Stimulated activated CD8-positive, alpha-beta memory T cell treated with anti-CD3 and anti-CD28 coated beads, Interleukin-7, amount 100 ng/mL, for 48 hours (primary cell): ENCODE results near the gene PAFAH2.
"Not testable (repeated sequence)": the region's sequence is repeated elsewhere in the genome, so short reads cannot be mapped to it uniquely, and the experiment has no call there.

Experiments
- DNase-seq, 2 donors: peaks; one replicate each; pipeline ENCODE4 v3.0.0-alpha.2; 2020; ENCODE audit warnings: low read depth in 1 of 2; ENCODE audit errors: extremely low read depth in 1 of 2

Gene PAFAH2

DNA sequence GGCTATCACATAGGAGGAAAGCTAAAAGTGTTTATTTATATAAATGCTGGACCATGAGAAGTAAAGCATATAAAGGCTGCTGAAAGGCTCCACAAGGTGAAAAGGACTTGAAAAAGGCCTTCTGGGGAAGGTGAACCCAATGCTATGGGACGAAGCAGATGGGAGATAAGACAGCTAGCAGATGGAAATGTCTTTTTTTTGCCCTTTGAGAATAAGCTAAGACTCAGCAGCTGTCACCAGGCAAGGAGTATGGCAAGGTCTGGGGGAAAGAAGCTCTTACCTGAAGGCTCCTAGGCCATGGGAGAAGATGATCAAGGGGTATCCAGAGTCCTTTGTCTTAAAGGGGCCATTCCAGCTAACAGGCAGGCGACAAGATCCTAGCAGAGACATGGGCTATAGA, 9.9 kb downstream of the PAFAH2 start:
- no peak for DNase-seq

DNA sequence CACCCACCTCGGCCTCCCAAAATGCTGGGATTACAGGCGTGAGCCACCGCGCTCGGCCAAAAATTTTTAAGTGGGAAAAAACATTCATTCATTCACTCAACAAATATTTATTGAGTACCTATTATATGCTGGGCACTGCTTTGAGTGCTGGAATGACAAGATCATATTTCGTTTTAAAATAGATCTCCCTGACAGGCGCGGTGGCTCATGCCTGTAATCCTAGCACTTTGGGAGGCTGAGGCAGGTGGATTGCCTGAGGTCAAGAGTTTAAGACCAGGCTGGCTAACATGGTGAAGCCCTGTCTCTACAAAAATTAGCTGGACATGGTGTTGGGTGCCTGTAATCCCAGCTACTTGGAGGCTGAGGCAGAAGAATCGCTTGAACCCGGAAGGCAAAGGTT, 11.1 kb downstream of the PAFAH2 start:
- not testable (repeated sequence) for DNase-seq

DNA sequence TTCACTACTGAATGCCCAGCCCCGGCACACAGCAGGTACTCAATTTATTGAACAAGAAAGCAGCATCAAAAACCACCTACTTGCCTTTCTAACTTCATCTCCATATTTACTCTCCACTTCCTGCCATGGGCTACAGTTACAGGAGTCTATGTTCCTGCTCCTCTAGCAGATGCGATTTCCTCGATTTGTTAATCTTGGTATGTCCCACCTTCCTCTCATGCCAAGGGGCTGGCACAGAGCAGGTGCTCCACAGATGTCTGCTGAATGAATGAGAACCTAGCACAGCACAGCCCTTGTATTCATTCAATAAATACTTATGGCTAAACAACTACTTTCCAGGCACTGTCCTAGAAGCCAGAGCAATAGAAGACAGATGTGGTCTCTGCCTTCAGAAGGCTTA, 12.2 kb downstream of the PAFAH2 start:
- no peak for DNase-seq

DNA sequence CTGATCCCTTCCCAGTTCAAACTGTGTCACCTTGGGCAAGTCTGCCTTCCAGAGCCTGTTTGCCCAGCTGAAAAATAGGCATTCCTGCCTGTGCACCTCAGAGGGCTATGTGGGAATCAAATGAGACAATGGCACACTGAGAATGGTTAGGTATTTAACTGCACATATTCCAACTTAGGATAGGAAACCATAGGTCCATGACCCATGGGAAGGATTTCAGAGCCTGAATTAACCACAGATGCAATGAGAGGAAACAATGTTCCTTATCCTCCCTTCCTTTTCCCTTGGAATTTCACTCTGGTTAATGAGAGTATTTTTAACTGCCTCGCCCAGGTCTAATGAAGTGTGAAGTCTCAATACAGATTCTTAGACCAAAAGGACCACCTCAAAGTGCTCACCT, 12.7 kb downstream of the PAFAH2 start:
- no peak for DNase-seq

GRCh38 chr1:25979210-25979609, 18.7 kb downstream of the PAFAH2 start:
- no peak for DNase-seq

DNA sequence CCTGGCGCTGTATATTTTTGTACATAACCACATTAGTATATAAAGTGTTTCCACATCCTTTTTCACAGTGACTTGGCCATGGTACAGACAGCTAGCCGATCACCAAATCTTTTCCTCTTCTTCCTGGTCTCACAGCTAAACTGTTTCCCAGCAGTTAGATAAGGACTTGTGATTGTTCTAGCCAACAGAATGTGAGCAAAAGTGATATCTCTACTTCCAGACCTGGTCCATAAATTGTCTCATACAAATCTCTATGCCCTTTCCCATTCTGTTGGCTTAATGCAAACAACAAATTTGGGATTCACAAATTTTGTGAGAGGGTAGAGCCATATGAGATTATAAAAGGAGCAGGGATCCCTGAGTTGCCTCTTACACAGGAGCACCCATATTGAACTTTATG, 19.5 kb downstream of the PAFAH2 start:
- no peak for DNase-seq

GRCh38 chr1:25977801-25978200, 20.1 kb downstream of the PAFAH2 start:
- no peak for DNase-seq

- DNase-seq: no peak
Measured at GRCh38 chr1:25973610-25974321, 24.1 kb downstream of the PAFAH2 start.

DNA sequence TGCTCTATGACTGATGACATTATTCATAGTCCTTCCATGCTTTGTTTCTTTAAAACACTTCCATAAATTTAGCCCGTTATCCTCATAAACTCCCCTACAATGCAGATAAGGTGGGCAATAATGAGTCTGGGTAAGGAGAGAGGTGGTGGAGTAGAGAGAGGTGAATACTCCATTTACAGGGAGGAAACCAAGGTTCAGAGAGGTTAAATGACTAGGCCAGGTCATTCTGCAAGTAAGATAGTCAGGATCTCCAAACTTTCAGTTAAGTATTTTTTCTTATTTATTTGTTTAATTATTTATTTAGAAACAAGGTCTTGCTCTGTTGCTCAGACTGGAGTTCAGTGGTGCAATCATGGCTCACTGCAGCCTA, 26.1 kb downstream of the PAFAH2 start:
- no peak for DNase-seq

- DNase-seq: no peak
Measured at GRCh38 chr1:25971066-25971810, 26.6 kb downstream of the PAFAH2 start.

DNA sequence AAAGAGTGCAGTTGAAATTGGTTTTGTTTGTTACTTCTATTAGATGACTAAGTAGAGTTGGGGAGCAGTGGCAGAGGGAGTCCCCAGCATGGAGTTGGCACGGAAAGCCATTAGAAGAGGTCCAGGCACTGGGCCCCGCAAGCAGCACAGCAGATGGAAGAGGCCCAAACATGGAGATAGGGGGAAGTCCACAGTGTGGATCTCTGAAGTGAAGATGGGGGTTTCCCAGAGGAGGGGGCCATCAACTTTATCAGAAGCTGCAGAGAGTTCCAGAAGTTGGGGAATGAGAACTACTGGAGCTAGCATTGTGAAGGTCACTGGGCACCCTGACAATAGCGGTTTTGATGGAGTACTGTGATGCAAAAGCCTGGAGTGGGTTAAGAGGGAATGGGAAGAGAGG, 30.6 kb downstream of the PAFAH2 start:
- no peak for DNase-seq

- DNase-seq: no peak
Measured at GRCh38 chr1:25959611-25960010, 38.3 kb downstream of the PAFAH2 start.

DNA sequence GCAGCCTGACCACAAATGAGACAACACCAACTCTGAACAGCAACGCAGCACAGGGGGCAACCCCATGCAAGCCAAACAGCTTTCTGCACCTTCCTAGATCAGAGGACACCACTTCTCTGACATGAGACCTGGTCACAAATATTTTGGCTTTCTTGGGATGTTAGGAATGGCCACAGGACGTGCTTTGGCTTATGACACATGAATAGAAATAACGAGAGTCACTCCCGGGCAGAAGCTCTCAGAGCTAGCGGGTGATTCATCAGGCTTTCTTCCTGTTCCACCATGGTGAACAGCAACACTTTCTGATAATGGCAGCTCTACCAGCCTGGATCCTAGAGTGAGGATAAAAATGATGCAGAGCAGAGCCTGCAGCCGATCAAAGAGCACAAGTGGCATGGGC, 39.4 kb downstream of the PAFAH2 start:
- no peak for DNase-seq

DNA sequence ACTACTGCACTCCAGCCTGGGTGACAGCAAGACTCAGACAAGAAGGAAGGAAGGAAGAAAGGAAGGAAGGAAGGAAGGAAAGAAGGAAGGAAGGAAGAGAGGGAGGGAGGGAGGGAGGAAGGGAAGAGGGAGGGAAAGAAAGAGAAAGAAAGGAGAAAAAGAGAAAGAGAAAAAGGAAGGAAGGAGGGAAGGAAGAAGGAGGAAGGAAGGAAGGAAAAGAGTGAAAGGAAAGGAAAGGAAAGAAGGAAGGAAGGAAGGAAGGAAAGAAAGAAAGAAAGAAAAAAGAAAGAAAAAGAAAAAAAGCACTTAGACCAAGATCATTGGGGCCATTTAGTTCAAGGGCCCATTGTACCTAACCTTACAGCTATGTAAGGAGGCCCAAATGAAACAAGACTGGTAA, 42.3 kb downstream of the PAFAH2 start:
- no peak for DNase-seq

- DNase-seq: no peak
Measured at GRCh38 chr1:25954282-25954938, 43.5 kb downstream of the PAFAH2 start.

DNA sequence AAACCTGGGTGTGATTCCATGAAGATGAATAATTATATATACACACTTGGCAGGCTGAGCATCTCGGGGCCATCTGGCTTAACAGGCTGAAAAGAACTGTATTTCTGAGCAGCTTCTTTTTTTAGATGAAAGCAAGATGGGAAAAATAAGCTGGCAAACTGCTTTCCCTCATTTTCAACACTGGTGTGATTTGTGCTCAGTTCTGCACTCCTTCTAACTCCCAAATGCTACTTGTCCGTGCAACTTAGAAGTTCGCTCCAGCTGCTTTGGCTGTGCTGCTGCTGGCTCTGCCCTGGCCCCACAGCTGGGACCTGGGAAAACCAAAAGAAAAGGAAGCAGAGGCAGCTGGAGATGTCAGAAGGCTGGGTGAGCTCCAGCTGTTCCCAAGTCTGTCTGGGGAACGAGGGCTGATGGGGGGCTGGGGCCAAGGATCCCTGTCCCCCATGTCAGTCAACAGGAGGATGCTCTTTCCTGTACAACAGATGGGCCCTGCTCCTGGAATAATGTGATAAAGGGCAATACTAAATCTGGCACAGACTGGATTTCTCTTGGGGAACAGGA, 44.9 kb downstream of the PAFAH2 start:
- no peak for DNase-seq

- DNase-seq: no peak
Measured at GRCh38 chr1:25948641-25949040, 49.2 kb downstream of the PAFAH2 start.

GRCh38 chr1:25947027-25947426, 50.8 kb downstream of the PAFAH2 start:
- DNase-seq: no peak

DNA sequence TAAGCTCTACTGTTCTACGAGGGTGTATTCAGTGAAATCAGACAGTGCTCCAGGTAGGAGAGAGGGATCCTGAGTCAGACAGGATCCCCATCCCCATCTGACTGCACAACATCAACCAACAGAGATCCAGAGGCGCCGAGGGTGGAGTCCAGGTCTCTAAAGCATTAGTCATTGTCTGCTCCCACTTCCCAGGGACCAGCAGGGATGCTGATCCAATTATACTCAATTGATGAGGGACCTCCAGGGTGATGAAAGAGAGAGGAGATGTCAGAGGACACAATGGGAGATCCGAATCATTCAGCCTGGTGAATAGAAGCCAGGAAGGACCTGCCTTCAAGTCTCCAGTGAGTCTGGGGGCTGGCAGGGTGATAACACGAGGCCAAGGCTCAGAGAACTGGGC, 52.1 kb downstream of the PAFAH2 start:
- no peak for DNase-seq

- DNase-seq: no peak
Measured at GRCh38 chr1:25944986-25945385, 52.9 kb downstream of the PAFAH2 start.

GRCh38 chr1:25943511-25943910, 54.4 kb downstream of the PAFAH2 start:
- DNase-seq: not testable (repeated sequence)

DNA sequence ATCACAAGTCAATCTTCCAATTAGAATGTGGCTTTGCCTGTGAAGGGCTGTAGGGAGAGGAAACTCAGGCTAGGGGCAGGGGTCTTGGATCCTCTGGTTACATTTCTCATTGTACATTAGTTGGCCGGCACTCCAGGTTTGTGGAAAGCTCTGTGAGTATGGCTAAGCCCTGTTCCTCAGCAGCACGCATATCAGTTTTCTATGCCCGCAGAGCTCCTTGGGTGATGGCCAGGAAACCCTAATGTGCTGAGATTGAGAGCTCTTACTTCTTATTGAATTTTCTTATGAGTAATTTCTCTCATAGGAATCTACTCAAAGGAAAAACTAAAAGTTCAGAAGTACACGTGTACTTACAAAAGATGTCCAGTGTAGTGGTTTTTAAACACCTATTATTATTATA, 60.9 kb downstream of the PAFAH2 start:
- DNase-seq: no peak
